Erythroblast (primary cell): ENCODE measurements around the gene B3GAT2.

Experiments
- DNase-seq, 2 experiments: peaks; one replicate each; lab custom pipeline; 2025; lab: John Stamatoyannopoulos, UW
- GATA1 ChIP-seq: IDR thresholded peaks from 2 replicates; pipeline ENCODE4 v1.6.1; 2011; ENCODE audit warnings: low read depth, mild to moderate bottlenecking, control low read depth, low read length, moderate library complexity
- POLR2A ChIP-seq: IDR thresholded peaks from 2 replicates; pipeline ENCODE4 v1.6.1; 2011; ENCODE audit warnings: mild to moderate bottlenecking, low read length

B3GAT2 gene, protein sequence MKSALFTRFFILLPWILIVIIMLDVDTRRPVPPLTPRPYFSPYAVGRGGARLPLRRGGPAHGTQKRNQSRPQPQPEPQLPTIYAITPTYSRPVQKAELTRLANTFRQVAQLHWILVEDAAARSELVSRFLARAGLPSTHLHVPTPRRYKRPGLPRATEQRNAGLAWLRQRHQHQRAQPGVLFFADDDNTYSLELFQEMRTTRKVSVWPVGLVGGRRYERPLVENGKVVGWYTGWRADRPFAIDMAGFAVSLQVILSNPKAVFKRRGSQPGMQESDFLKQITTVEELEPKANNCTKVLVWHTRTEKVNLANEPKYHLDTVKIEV

DNA sequence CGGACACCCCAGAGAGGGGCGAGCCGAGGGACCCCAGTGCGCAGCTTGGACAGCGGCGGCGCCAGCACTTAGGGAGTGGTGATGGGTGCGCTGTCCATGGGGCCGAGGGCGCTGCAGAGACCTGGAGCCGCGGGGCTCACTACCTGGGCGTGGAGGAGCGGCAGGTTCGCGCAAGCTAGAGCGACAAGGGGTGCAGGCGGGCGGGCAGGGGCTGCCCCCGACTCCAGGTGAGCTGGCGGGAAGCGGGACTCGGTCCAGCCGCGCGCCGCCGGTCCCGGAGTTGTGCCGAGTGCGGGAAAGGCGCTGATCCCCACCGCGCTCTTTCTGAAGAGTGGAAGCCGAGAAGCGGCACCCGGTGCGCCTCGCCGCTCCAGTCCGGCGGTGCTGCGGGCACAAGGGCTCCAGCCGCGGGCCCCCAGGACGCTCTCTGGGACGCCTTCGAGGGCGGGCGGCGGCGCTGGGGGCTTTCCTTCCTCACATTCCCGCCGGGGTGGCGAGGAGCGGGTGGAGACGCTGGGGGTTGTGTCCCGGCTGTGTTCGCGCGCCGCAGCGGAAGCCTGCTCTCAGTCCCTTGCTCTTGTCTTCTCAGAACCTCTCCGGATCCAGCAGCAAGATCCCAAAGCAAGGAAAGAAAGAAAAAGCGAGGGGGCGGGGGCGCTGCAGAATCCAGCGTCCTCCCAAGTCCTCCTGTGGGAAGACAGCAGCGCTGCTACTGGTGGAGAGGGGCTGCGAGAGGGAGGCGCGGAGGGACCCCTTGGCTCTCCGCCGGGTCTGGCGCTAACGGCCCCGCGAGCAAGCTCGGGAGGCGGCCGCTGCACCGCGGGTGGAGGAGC is at the start of gene B3GAT2:
B3GAT2 (minus strand) TSS at position 610 of the 833 bp plus-strand sequence. CDS start 631 bp downstream, outside the sequence.
- DNase-seq = no peak
- TF ChIP-seq POLR2A (no peak), GATA1 (no peak)

DNA sequence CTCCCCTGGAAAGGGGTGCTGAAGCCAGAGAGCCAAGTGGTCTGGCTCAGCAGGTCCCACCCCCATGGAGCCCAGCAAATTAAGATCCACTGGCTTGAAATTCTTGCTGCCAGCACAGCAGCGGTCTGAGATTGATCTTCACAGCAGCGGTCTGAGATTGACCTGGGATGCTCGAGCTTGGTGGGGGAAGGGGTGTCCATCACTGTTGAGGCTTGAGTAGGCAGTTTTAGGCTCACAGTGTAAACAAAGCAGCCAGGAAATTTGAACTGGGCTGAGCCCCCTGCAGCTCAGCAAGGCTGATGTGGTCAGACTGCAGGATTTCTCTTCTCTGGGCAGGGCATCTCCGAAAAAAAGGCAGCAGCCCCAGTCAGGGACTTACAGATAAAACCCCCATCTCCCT is 41.3 kb upstream of the B3GAT2 start:
- DNase-seq = no peak
- TF ChIP-seq POLR2A (no peak), GATA1 (no peak)

DNA sequence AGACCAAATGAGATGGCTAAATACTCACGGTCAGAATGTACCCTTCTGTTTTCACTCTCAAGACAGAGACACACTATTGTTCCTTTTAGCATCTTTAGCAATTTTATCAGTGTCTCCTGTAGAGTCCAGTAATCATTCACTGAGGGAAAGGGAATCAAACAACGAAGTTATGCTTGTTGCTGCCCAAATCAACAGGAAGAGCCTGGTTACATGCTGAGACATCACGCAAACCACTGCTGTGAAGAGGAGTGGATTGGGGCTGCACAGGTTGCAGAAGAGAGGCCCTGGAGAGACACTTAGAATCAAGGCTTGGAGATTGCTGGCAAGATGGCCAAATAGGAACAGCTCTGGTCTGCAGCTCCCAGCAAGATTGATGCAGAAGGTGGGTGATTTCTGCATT is 40.5 kb upstream of the B3GAT2 start:
- no peak for DNase-seq
- no peak for TF ChIP-seq POLR2A
- no peak for TF ChIP-seq GATA1

DNA sequence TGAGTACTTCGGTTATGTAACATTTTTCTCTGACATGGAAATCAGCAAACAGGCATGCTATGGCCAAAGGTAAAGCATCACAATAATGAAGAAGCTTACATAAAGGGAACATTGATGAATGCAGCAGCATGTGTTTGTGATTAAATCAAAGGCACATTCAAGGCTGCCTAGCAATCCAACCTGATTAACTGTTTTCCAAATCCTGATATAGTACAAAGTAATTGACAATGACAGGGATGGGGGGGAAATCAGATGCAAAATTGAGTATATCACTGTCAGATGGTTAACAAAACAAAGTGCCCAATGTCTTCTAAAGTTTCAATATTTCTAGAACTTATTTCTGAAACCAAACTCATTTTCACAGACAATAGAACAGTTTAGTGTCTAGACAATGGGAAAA is 39.2 kb upstream of the B3GAT2 start:
- DNase-seq = no peak
- no peak for TF ChIP-seq POLR2A
- no peak for TF ChIP-seq GATA1

DNA sequence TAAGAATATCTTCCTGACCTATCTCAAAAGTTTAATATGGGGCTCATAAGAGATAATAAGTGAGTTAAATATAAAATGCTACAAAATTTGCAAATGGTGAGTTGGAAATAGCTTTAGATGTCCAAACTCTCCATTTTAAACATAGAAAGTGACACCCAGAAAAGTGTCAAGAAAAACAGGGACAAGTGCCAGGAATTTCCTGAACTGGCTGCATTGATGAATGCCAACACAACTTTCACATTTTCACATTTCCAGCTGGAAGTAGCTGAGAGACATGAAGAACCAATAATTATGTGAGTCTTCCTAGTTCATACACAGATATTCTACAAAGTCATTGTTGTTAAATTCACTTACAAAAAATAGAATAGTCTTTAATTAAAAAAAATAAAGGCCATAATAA is 38.6 kb upstream of the B3GAT2 start:
- TF ChIP-seq POLR2A = no peak
- TF ChIP-seq GATA1 = no peak
- no peak for DNase-seq

DNA sequence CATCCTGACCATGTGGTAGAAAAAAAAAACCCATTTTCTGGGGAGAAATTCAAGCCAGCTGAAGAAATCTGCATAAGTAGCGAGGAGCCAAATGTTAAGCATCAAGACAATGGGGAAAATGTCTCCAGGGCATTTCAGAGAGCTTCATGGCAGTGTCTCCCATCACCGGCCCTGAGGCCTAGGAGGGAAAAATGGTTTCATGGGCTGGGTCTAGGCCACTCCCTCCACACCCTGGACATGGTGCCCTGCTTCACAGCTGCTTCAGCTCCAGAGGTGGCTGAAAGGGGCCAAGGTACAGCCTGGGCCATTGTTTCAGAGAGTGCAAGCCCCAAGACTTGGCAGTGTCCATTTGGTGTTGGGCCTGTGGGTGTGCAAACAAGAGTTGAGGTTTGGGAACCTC is 34.4 kb upstream of the B3GAT2 start:
- DNase-seq = no peak
- TF ChIP-seq POLR2A = no peak

DNA sequence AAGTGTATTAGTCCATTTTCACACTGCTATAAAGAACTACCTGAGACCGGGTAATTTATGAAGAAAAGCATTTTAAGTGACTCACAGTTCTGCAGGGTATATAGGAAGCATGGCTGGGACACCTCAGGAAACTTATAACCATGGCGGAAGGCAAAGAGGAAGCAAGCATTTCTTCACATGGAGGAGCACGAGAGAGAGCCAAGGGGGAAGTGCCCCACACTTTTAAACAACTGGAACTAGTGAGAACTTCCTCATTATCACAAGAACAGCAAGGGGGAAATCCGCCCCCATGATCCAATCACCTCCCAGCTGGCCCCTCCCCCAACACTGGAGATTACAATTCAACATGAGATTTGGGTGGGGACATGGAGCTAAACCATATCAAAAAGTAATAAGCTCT is 28.3 kb upstream of the B3GAT2 start:
- TF ChIP-seq GATA1 (no peak), POLR2A (no peak)

DNA sequence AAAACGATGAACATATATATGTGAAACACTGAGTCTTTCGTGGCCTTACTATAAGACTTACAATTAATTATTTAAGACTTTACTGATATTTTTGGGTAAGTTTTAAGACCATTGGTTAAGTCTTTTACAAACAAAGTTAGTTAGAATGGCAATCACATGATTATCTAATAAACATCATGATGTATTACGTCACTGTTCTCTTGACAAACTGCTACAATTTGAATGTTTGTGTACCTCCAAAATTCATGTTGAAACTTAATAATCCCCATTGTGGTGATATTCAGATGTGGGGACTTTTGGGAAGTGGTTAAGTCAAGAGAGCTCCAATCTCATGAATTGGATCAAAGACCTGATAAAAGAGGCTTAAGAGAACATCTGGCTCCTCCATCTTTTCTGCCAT is 25.9 kb upstream of the B3GAT2 start:
- TF ChIP-seq POLR2A (no peak), GATA1 (no peak)

More for the DNA sequence above, 28.3 kb upstream of the B3GAT2 start:
- DNase-seq = no peak

DNA sequence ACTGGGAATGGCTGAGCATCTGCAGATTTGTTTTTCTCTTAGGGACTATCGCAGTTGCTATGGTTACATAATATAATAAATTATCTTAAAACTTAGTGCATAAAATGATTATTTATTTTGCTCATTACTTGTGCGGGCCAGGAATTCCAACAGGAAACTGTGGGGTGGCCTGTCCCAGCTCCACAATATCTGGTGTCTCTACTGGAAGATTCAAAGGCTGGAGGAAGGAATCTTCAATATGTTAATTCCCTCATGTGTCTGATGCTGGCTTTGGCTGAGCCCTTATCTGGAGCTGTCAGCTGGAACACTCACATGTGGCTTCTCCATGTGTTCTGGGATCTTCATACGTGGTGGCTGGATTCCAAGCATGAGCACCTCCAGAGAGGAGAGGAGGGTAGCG is 23.9 kb upstream of the B3GAT2 start:
- TF ChIP-seq POLR2A = no peak
- TF ChIP-seq GATA1 = no peak
- DNase-seq = no peak

More for the DNA sequence above, 25.9 kb upstream of the B3GAT2 start:
- no peak for DNase-seq

DNA sequence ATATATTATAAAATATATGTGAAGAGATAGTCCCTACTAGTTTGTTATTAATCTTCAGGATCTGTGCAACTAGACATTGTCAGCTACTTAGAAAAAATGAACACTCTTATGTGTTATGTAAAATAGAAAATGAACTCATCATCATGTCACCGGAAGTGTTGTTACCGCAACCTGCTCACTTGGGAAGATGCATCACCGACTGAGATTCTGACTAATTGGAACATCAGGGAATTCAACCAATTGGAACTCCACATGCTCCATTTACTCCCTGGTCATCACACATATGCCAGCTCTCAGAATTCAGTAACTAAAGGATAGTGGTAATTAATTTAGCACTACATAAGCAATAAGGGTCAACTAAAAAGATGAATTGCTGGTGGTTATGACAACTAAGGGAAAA is 16.7 kb upstream of the B3GAT2 start:
- TF ChIP-seq POLR2A (no peak), GATA1 (no peak)
- no peak for DNase-seq

DNA sequence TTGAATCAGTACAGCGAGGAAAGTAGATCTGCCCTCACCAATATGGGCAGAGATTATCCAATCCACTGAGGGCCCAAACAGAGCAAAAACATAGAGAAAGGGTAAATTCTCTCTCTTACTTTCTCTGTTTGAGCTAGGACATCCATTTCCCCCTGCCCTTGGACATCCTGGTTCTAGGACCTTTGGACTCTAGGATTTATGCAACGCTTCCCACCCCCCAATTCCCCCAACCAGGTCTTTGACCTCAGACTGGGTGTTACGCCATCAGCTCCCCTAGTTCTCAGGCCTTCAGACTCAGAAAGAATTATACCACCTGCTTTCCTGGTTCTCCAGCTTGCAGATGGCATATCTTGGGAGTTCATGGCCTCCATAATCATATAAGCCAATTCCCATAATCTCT is 10.2 kb upstream of the B3GAT2 start:
- TF ChIP-seq GATA1 = no peak
- no peak for TF ChIP-seq POLR2A
- no peak for DNase-seq

DNA sequence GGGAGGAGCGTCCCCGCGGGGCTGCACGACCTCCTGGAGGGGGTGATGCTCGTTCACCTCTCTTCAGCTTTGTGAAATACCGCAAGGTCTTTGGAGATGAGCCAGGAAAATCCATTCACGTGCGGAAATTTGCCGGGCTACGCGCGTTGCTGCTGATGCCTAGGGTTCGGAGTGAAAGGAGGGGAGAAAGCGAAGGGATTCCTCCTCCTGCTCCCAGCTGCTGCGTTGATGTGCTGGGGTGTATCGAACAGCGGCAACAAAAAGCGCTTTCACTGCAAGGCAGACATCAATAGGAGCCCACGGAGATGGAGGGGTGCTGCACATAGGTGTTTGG is 391 bp upstream of the B3GAT2 start:
- TF ChIP-seq POLR2A (no peak), GATA1 (no peak)
- no peak for DNase-seq

DNA sequence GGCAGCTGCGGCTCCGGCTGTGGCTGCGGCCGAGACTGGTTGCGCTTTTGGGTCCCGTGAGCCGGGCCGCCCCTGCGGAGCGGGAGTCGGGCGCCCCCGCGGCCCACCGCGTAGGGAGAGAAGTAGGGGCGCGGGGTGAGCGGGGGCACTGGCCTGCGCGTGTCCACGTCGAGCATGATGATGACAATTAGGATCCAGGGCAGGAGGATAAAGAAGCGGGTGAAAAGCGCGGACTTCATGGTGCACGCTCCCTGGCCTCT is 739 bp downstream of the B3GAT2 start:
- no peak for TF ChIP-seq GATA1
- DNase-seq = no peak

DNA sequence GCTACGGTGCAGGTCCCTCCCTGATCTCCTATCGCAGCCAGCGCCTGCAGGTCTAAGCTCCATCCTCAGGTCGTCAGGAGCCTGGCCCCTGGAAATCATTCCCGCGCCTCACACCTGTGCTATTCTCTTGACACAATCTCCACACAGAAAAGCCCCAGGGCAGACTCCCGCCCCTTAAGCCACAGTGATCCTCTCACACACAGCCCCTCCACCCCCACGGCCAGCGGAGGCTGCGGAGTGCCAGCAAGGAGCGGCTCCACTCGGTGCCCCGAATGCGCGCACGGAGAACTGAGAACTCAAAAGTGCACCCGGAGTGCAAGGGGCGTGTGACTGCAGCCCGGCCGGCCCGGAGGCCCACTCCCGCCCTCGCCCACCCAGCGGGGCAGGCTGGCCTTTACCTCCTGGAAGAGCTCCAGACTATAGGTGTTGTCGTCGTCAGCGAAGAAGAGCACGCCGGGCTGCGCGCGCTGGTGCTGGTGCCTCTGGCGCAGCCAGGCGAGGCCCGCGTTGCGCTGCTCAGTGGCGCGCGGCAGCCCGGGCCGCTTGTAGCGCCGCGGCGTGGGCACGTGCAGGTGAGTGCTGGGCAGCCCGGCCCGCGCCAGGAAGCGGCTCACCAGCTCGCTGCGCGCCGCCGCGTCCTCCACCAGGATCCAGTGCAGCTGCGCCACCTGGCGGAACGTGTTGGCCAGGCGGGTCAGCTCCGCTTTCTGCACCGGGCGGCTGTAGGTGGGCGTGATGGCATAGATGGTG is 1.2 kb downstream of the B3GAT2 start:
- no peak for TF ChIP-seq GATA1
- TF ChIP-seq POLR2A = no peak
- peak; percentile 75 to 83 for DNase-seq
